IMR-90 (cell line): ENCODE measurements around the gene MAGI1. TPM values are rescaled to one million over a fixed set of nuclear protein-coding genes. Genes with fewer than 3 reads are reported as not detected.

Experiments
- ATAC-seq: fragments of 200-7000 bp; cut with Tn5 transposase; 2 replicates; pipeline ENCODE4 v1.9.1; 2020; ENCODE audit warnings: low read depth, mild to moderate bottlenecking, moderate library complexity
- BruUV-seq: library from RNA; stranded (reverse); fragments of 400-500 nt; replicated peaks from 2 replicates; lab custom pipeline; 2021; lab: Mats Ljungman, UMichigan
- CTCF ChIA-PET: fragments of 300-600 bp; formaldehyde crosslinking; extraction: SDS; loops from one replicate; lab custom pipeline; 2021; ENCODE audit warnings: antibody characterized with exemption; lab: Yijun Ruan, JAX
- POLR2A ChIA-PET: fragments of 300-600 bp; sonication (Branson Sonifier 250); formaldehyde crosslinking; loops from one replicate; lab custom pipeline; 2022; ENCODE audit warnings: antibody characterized with exemption; ENCODE audit not compliant: unreplicated experiment; lab: Charles Lee
- DNase-seq: peaks from one replicate; pipeline ENCODE4 v3.0.0; 2013
- H2AFZ ChIP-seq: replicated peaks from 2 replicates; pipeline ENCODE3; 2013; ENCODE audit warnings: low read length, mild to moderate bottlenecking; ENCODE audit not compliant: poor library complexity
- H2AK5ac ChIP-seq: 2 replicates; pipeline ENCODE4 v1.6.1; 2013; ENCODE audit warnings: low read depth, low read length, inconsistent platforms
- H2AK9ac ChIP-seq: replicated peaks from 2 replicates; pipeline ENCODE3; 2013; ENCODE audit warnings: mild to moderate bottlenecking, low read depth, low read length, moderate library complexity; ENCODE audit not compliant: poor library complexity
- H2BK120ac ChIP-seq: 2 replicates; pipeline ENCODE4 v1.6.1; 2013; ENCODE audit warnings: low read depth, low read length, inconsistent platforms
- H2BK15ac ChIP-seq: 3 replicates; pipeline ENCODE4 v1.6.1; 2013; ENCODE audit warnings: low read depth, low read length, inconsistent platforms
- H2BK20ac ChIP-seq: 2 replicates; pipeline ENCODE4 v1.6.1; 2013; ENCODE audit warnings: low read depth, mild to moderate bottlenecking, inconsistent platforms, low read length, moderate library complexity
- H2BK5ac ChIP-seq: 2 replicates; pipeline ENCODE4 v1.6.1; 2013; ENCODE audit warnings: mild to moderate bottlenecking, low read depth, low read length, inconsistent platforms; ENCODE audit not compliant: poor library complexity, severe bottlenecking
- H3K14ac ChIP-seq: replicated peaks from 2 replicates; pipeline ENCODE4 v1.6.1; 2013; ENCODE audit warnings: low read depth, low read length, inconsistent platforms
- H3K18ac ChIP-seq: 2 replicates; pipeline ENCODE4 v1.6.1; 2013; ENCODE audit warnings: low read depth, low read length, control low read depth
- H3K23ac ChIP-seq: 2 replicates; pipeline ENCODE4 v1.6.1; 2013; ENCODE audit warnings: low read depth, low read length, inconsistent platforms
- H3K27ac ChIP-seq: 2 replicates; pipeline ENCODE4 v1.5.1; 2013; ENCODE audit warnings: mild to moderate bottlenecking, control low read depth, low read length; ENCODE audit not compliant: insufficient read depth
- H3K27me3 ChIP-seq: 2 replicates; pipeline ENCODE4 v1.6.1; 2013; ENCODE audit warnings: low read length; ENCODE audit not compliant: control insufficient read depth, insufficient read depth
- H3K36me3 ChIP-seq: 2 replicates; pipeline ENCODE4 v1.6.1; 2013; ENCODE audit warnings: low read length, mixed read lengths; ENCODE audit not compliant: control insufficient read depth, insufficient read depth
- H3K4ac ChIP-seq: 2 replicates; pipeline ENCODE4 v1.6.1; 2013; ENCODE audit warnings: low read depth, low read length, inconsistent platforms
- H3K4me1 ChIP-seq: 2 replicates; pipeline ENCODE4 v1.6.1; 2013; ENCODE audit warnings: low read length, mixed read lengths; ENCODE audit not compliant: control insufficient read depth, insufficient read depth
- H3K4me2 ChIP-seq: 2 replicates; pipeline ENCODE4 v1.6.1; 2013; ENCODE audit warnings: low read depth, mild to moderate bottlenecking, control low read depth, low read length, moderate library complexity
- H3K4me3 ChIP-seq: 2 replicates; pipeline ENCODE4 v1.5.1; 2013; ENCODE audit warnings: low read depth, mild to moderate bottlenecking, control low read depth, low read length, moderate library complexity; ENCODE audit not compliant: insufficient read depth
- H3K56ac ChIP-seq: 2 replicates; pipeline ENCODE4 v1.6.1; 2013; ENCODE audit warnings: low read length, inconsistent platforms; ENCODE audit not compliant: insufficient read depth; ENCODE audit errors: extremely low read depth
- H3K79me1 ChIP-seq, 2 experiments: 2 replicates each; pipeline ENCODE4 v1.6.1; 2013; ENCODE audit warnings: low read length in 2 of 2, inconsistent platforms in 1 of 2, low read depth in 1 of 2
- H3K9ac ChIP-seq: 2 replicates; pipeline ENCODE4 v1.6.1; 2013; ENCODE audit warnings: low read depth, low read length, control low read depth
- H3K9me1 ChIP-seq: 2 replicates; pipeline ENCODE4 v1.6.1; 2013; ENCODE audit warnings: low read length, inconsistent platforms; ENCODE audit not compliant: insufficient read depth
- H3K9me3 ChIP-seq: 2 replicates; pipeline ENCODE4 v1.6.1; 2013; ENCODE audit warnings: low read length; ENCODE audit not compliant: control insufficient read depth, insufficient read depth
- H4K20me1 ChIP-seq: 2 replicates; pipeline ENCODE4 v1.6.1; 2013; ENCODE audit warnings: low read length, inconsistent platforms; ENCODE audit not compliant: insufficient read depth
- H4K5ac ChIP-seq: 2 replicates; pipeline ENCODE4 v1.6.1; 2013; ENCODE audit warnings: mild to moderate bottlenecking, low read depth, low read length, control low read depth
- H4K8ac ChIP-seq, 2 experiments: 2 replicates each; pipeline ENCODE4 v1.6.1; 2013; ENCODE audit warnings: low read depth in 2 of 2, low read length in 2 of 2, control low read depth in 1 of 2, inconsistent platforms in 1 of 2
- H4K91ac ChIP-seq: 2 replicates; pipeline ENCODE4 v1.6.1; 2013; ENCODE audit warnings: low read depth, low read length, inconsistent platforms; ENCODE audit not compliant: insufficient read depth
- BHLHE40 ChIP-seq: fragments of 150-350 bp; IDR thresholded peaks from 2 replicates; pipeline ENCODE4 v1.6.1; 2016; ENCODE audit warnings: mild to moderate bottlenecking, low read depth, low read length
- CEBPB ChIP-seq: IDR thresholded peaks from 2 replicates; pipeline ENCODE4 v1.6.1; 2012; ENCODE audit warnings: low read depth, low read length, improper control_type of control experiment
- CHD1 ChIP-seq: IDR thresholded peaks from 2 replicates; pipeline ENCODE4 v1.6.1; 2012; ENCODE audit warnings: low read depth, low read length, improper control_type of control experiment
- ELK1 ChIP-seq: fragments of 150-350 bp; IDR thresholded peaks from 2 replicates; pipeline ENCODE4 v1.6.1; 2016; ENCODE audit warnings: low read depth, mild to moderate bottlenecking, low read length, moderate library complexity, borderline replicate concordance
- FOS ChIP-seq: fragments of 150-350 bp; IDR thresholded peaks from 2 replicates; pipeline ENCODE4 v1.6.1; 2016; ENCODE audit warnings: low read depth, low read length
- MAFK ChIP-seq: IDR thresholded peaks from 2 replicates; pipeline ENCODE4 v1.6.1; 2012; ENCODE audit warnings: low read depth, low read length, improper control_type of control experiment
- MAZ ChIP-seq: IDR thresholded peaks from 2 replicates; pipeline ENCODE4 v1.6.1; 2012; ENCODE audit warnings: low read depth, mild to moderate bottlenecking, low read length, improper control_type of control experiment, moderate library complexity, borderline replicate concordance
- MXI1 ChIP-seq: IDR thresholded peaks from 2 replicates; pipeline ENCODE4 v1.6.1; 2012; ENCODE audit warnings: low read depth, mild to moderate bottlenecking, low read length, moderate library complexity, borderline replicate concordance
- NFE2L2 ChIP-seq: fragments of 150-350 bp; IDR thresholded peaks from 2 replicates; pipeline ENCODE4 v1.6.1; 2016; ENCODE audit warnings: low read depth, mild to moderate bottlenecking, low read length
- POLR2A ChIP-seq: IDR thresholded peaks from 2 replicates; pipeline ENCODE4 v1.6.1; 2012; ENCODE audit warnings: mild to moderate bottlenecking, low read depth, low read length
- RAD21 ChIP-seq: IDR thresholded peaks from 2 replicates; pipeline ENCODE4 v1.6.1; 2012; ENCODE audit warnings: low read length, improper control_type of control experiment
- RCOR1 ChIP-seq: IDR thresholded peaks from 2 replicates; pipeline ENCODE4 v1.6.1; 2012; ENCODE audit warnings: mild to moderate bottlenecking, low read length, improper control_type of control experiment; ENCODE audit not compliant: insufficient replicate concordance
- RFX5 ChIP-seq: IDR thresholded peaks from 2 replicates; pipeline ENCODE4 v1.8.0; 2012; ENCODE audit warnings: low read depth, mild to moderate bottlenecking, low read length, moderate library complexity
- SMC3 ChIP-seq: fragments of 150-350 bp; IDR thresholded peaks from 2 replicates; pipeline ENCODE4 v1.6.1; 2016; ENCODE audit warnings: low read depth, mild to moderate bottlenecking, antibody characterized with exemption, low read length, moderate library complexity
- USF2 ChIP-seq: fragments of 150-350 bp; IDR thresholded peaks from 2 replicates; pipeline ENCODE4 v1.6.1; 2017; ENCODE audit warnings: mild to moderate bottlenecking, antibody characterized with exemption, low read length, low read depth
- dilution Hi-C: fragments of 300-500 bp; cut with HindIII; formaldehyde crosslinking; loops from one replicate; pipeline ENCODE4 v1.14.3; 2018; ENCODE audit warnings: low sequenced_read_pairs; ENCODE audit not compliant: unreplicated experiment
- in situ Hi-C: fragments of 300-500 bp; cut with MboI; formaldehyde crosslinking; loops from 3 replicates; pipeline ENCODE4 v1.14.3; 2019; ENCODE audit warnings: low sequenced_read_pairs, inconsistent platforms, mixed read lengths
- intact Hi-C: fragments of 100-400 bp; cut with micrococcal nuclease; formaldehyde crosslinking; loops from 2 replicates; pipeline ENCODE4 v1.10.0; 2022
- polyA plus RNA-seq, 3 experiments: library from polyadenylated mRNA; depleted of rRNA; stranded (reverse); fragments of >200 nt; gene quantifications; 2 replicates each; pipeline ENCODE4 v1.2.3, GENCODE V29; 2012; ENCODE audit warnings: low replicate concordance in 1 of 3
- total RNA-seq: library from RNA; depleted of rRNA; stranded (reverse); fragments of >200 nt; gene quantifications from 2 replicates; pipeline ENCODE4 v1.2.3, GENCODE V29; 2012
- TF ChIP-seq, protein P1 (sequence below): conservative IDR thresholded peaks from 2 replicates; pipeline ENCODE4 v1.5.1; 2012; ENCODE audit warnings: mild to moderate bottlenecking, low read depth, low read length, improper control_type of control experiment

The MAGI1 gene
- total and polyA plus RNA-seq, 2 of the 4 experiments (the other 2 are of a cell fraction): 14.5 to 24.2 TPM

DNA sequence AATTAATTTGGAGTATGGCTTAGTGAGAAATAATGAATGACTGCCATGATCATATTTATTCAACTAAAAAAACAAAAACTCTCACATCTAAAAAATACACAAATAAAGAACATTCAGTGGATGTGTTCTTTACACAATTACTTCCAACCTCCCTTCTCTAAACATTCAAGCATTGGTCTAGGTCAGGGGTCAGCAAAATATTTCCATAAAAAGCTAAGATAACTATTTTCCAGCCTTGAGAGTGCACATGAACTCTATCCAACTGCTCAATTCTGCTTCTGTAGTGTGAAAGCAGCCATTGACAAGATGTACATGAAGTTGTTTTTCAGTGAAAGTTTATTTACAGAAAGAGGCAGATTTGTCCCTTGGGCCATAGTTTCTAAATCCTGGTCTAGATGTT lies 406.3 kb downstream of the MAGI1 start:
- Histone ChIP-seq H3K9me3 (no peaks in the 10 kb centered on the region), H3K56ac (no peak overlapping the region), H4K5ac (no peak overlapping the region), H3K4me3 (no peak overlapping the region), H2BK5ac (no peak overlapping the region), H3K14ac (no peak overlapping the region), H3K27ac (no peak overlapping the region), H3K4me1 (peaks cover 3% of the 10 kb centered on the region), H3K23ac (no peak overlapping the region), H2BK120ac (no peak overlapping the region), H3K18ac (no peak overlapping the region), H4K91ac (no peak overlapping the region), H3K79me1 (peaks cover 7 to 24% of the 10 kb centered on the region in 2 experiments), H2AK9ac (no peak overlapping the region), H4K8ac (no peak overlapping the region), H4K20me1 (peaks cover 4% of the 10 kb centered on the region; the same call in 1 of the 2 replicates), H2BK15ac (no peak overlapping the region), H3K27me3 (no peaks in the 10 kb centered on the region), H2AFZ (no peak overlapping the region), H3K9me1 (no peaks in the 10 kb centered on the region), H3K4me2 (no peak overlapping the region), H3K36me3 (no peaks in the 10 kb centered on the region), H3K9ac (no peak overlapping the region), H2AK5ac (no peak overlapping the region), H2BK20ac (no peak overlapping the region), H3K4ac (no peak overlapping the region)
- BruUV-seq: no TSS peak
- no peak for ATAC-seq
- ChIA-PET POLR2A (no interaction called here), CTCF (interaction anchor here (1.7 kb wide), 1 partner anchor 11 kb away, joined by 4 read pairs; no protein-coding TSS in a partner anchor)
- dilution Hi-C loops: no loop called here
- DNase-seq: no peak
- in situ Hi-C loops: no loop called here
- intact Hi-C loops: no loop called here
- no peak for TF ChIP-seq RAD21
- TF ChIP-seq RCOR1: no peak
- no peak for TF ChIP-seq ELK1
- no peak for TF ChIP-seq USF2
- TF ChIP-seq BHLHE40: no peak
- TF ChIP-seq CEBPB: no peak
- TF ChIP-seq NFE2L2: no peak
- no peak for TF ChIP-seq CHD1
- no peak for TF ChIP-seq POLR2A
- no peak for TF ChIP-seq FOS
- no peak for TF ChIP-seq MXI1
- TF ChIP-seq MAFK: no peak
- TF ChIP-seq MAZ: no peak
- TF ChIP-seq, protein P1, sequence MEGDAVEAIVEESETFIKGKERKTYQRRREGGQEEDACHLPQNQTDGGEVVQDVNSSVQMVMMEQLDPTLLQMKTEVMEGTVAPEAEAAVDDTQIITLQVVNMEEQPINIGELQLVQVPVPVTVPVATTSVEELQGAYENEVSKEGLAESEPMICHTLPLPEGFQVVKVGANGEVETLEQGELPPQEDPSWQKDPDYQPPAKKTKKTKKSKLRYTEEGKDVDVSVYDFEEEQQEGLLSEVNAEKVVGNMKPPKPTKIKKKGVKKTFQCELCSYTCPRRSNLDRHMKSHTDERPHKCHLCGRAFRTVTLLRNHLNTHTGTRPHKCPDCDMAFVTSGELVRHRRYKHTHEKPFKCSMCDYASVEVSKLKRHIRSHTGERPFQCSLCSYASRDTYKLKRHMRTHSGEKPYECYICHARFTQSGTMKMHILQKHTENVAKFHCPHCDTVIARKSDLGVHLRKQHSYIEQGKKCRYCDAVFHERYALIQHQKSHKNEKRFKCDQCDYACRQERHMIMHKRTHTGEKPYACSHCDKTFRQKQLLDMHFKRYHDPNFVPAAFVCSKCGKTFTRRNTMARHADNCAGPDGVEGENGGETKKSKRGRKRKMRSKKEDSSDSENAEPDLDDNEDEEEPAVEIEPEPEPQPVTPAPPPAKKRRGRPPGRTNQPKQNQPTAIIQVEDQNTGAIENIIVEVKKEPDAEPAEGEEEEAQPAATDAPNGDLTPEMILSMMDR: no peak
- TF ChIP-seq SMC3: no peak
- no peak for TF ChIP-seq RFX5
